DOHH2 (cell line): ENCODE measurements around the gene NAT9.

Source experiments
- H3F3A ChIP-seq: fragments of 200-600 bp; sonication (generic), shearing (Covaris generic); 2 replicates; pipeline ENCODE4 v1.6.0; 2016; ENCODE audit warnings: antibody characterized with exemption, mild to moderate bottlenecking; ENCODE audit not compliant: control insufficient read depth, insufficient read depth
- H3K27ac ChIP-seq: fragments of 200-600 bp; sonication (generic); 2 replicates; pipeline ENCODE4 v1.5.1; 2014; ENCODE audit warnings: low read depth, mild to moderate bottlenecking, low read length, moderate library complexity
- H3K27me3 ChIP-seq: fragments of 200-600 bp; sonication (generic); 2 replicates; pipeline ENCODE4 v1.6.1; 2014; ENCODE audit warnings: mild to moderate bottlenecking, low read length, mixed read lengths; ENCODE audit not compliant: control insufficient read depth
- H3K36me3 ChIP-seq: fragments of 200-600 bp; sonication (generic); 2 replicates; pipeline ENCODE4 v1.6.1; 2014; ENCODE audit warnings: mild to moderate bottlenecking, low read length, moderate library complexity, mixed read lengths; ENCODE audit not compliant: control insufficient read depth
- H3K4me1 ChIP-seq: fragments of 200-600 bp; sonication (generic); 2 replicates; pipeline ENCODE4 v1.6.1; 2014; ENCODE audit warnings: mild to moderate bottlenecking, low read length, mixed read lengths; ENCODE audit not compliant: control insufficient read depth
- H3K4me2 ChIP-seq: fragments of 200-600 bp; sonication (generic); 2 replicates; pipeline ENCODE4 v1.6.0; 2014; ENCODE audit warnings: mild to moderate bottlenecking, low read length, moderate library complexity
- H3K4me3 ChIP-seq: fragments of 200-600 bp; sonication (generic); 2 replicates; pipeline ENCODE4 v1.5.1; 2014; ENCODE audit warnings: mild to moderate bottlenecking, low read length, mixed read lengths
- H3K79me2 ChIP-seq: fragments of 200-600 bp; sonication (generic); 2 replicates; pipeline ENCODE4 v1.6.1; 2014; ENCODE audit warnings: mild to moderate bottlenecking, low read length, mixed read lengths; ENCODE audit not compliant: control insufficient read depth
- H3K9me2 ChIP-seq: fragments of 200-600 bp; sonication (generic); replicated peaks from 2 replicates; pipeline ENCODE4 v1.6.1; 2014; ENCODE audit warnings: mild to moderate bottlenecking, low read length, mixed read lengths; ENCODE audit not compliant: control insufficient read depth
- H3K9me3 ChIP-seq: fragments of 200-600 bp; sonication (generic); 2 replicates; pipeline ENCODE4 v1.6.1; 2014; ENCODE audit warnings: antibody characterized with exemption, low read length, mixed read lengths; ENCODE audit not compliant: control insufficient read depth, insufficient read depth
- H4K20me1 ChIP-seq: fragments of 200-600 bp; sonication (generic); 2 replicates; pipeline ENCODE4 v1.6.0; 2014; ENCODE audit warnings: low read depth, mild to moderate bottlenecking, antibody characterized with exemption, low read length, moderate library complexity; ENCODE audit not compliant: control insufficient read depth, insufficient read depth
- EZH2phosphoT487 ChIP-seq: fragments of 200-600 bp; sonication (generic); IDR thresholded peaks from 2 replicates; pipeline ENCODE4 v1.6.1; 2017; ENCODE audit warnings: borderline replicate concordance, mild to moderate bottlenecking, antibody characterized with exemption, low read length, moderate library complexity, mixed read lengths
- TF ChIP-seq, protein P1 (sequence below): fragments of 200-600 bp; sonication (generic); IDR thresholded peaks from one replicate; pipeline ENCODE4 v1.5.1; 2014; ENCODE audit warnings: antibody characterized with exemption, mild to moderate bottlenecking, low read depth, low read length; ENCODE audit not compliant: poor library complexity, severe bottlenecking

Gene NAT9

DNA sequence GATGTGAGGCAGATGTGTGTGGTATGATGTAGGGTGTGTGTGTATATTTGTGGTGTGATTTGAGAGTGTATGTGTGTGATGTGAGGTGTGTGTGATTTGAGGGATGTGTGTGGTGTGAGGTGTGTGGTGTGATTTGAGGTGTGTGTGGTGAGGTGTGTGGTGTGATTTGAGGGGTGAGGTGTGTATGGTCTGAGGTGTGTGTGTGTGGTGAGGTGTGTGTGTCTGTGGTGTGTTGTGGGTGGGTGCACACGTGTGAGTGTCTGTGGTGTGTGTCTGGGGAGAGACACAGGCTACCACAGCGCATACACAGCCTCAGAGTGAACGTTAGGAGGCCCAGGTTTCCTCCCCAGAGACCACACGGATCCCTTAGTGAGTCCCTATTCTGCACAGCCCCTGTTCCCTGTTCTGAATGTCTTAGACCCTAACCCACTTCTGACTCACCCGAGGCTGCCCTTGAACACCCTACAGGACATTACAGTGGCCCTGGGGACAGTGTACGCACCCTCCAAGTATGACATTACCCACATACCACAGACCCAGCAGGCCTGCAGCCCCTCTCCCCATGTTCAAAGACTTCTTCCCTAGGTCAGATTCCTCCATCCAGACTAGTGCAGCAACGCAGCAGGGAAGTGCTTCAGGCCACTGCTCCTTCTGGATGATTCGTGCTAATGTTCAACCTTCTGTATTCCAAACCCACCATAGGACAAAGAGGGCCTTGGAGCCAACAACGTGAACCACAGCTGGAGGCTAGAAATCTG is 42.6 kb downstream of the NAT9 start:
- Histone ChIP-seq H3K4me2 (no peak overlapping the region), H3K9me3 (peaks cover 11% of the 10 kb centered on the region; the same call in 1 of the 2 replicates), H3K27ac (no peak overlapping the region), H3K36me3 (no peaks in the 10 kb centered on the region), H3F3A (peaks cover 6% of the 10 kb centered on the region), H3K27me3 (0 out of 2 replicates have a peak, but pooled peaks cover 6% of the 10 kb centered on the region), H3K79me2 (no peaks in the 10 kb centered on the region), H3K9me2 (no peaks in the 10 kb centered on the region), H4K20me1 (no peaks in the 10 kb centered on the region), H3K4me1 (peaks cover 30% of the 10 kb centered on the region), H3K4me3 (no peak overlapping the region)
- no peak for TF ChIP-seq EZH2phosphoT487
- TF ChIP-seq, protein P1, sequence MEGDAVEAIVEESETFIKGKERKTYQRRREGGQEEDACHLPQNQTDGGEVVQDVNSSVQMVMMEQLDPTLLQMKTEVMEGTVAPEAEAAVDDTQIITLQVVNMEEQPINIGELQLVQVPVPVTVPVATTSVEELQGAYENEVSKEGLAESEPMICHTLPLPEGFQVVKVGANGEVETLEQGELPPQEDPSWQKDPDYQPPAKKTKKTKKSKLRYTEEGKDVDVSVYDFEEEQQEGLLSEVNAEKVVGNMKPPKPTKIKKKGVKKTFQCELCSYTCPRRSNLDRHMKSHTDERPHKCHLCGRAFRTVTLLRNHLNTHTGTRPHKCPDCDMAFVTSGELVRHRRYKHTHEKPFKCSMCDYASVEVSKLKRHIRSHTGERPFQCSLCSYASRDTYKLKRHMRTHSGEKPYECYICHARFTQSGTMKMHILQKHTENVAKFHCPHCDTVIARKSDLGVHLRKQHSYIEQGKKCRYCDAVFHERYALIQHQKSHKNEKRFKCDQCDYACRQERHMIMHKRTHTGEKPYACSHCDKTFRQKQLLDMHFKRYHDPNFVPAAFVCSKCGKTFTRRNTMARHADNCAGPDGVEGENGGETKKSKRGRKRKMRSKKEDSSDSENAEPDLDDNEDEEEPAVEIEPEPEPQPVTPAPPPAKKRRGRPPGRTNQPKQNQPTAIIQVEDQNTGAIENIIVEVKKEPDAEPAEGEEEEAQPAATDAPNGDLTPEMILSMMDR: no peak

DNA sequence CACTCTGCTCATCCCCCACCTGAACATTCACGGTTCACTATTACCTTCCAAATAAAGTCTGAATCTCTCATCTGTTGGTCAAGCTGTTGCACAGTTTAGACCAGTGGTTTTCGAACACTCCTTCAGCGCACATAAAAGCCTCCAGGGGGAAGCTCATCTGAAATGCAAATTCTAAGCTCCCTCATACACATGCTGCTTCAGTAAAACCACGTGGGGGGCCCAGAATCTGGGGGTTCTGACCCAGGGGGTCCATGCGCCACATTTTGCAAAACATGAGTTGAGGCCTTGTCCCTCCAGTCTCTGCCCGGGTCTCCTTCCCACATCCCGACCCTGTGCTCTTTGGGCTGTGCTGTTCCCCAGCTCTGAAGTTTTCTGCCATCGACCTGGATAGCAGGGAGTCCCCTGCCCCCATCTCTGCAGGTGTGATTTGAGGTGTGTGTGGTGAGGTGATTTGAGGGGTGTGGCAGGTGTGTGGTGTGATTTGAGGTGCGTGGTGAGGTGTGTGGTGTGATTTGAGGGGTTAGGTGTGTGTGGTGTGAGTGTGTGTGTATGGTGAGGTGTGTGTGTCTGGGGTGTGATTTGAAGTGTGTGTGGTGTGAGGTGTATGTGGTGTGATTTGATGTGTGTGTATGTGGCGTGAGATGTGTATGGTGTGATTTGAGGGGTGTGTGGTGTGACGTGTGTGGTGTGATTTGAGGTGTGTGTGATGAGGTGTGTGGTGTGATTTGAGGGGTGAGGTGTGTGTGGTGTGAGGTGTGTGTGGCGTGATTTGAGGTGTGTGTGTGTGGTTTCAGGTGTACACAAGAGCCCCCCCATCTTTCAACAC is 43.9 kb downstream of the NAT9 start:
- peaks cover 17% of the 10 kb centered on the region for H3K4me1 ChIP-seq
- H4K20me1 ChIP-seq: no peaks in the 10 kb centered on the region
- H3K4me2 ChIP-seq: no peak overlapping the region
- 0 out of 2 replicates have a peak, but pooled peaks cover 6% of the 10 kb centered on the region for H3K27me3 ChIP-seq
- TF ChIP-seq EZH2phosphoT487: no peak
- TF ChIP-seq, protein P1: no peak
- H3F3A ChIP-seq: peaks cover 9% of the 10 kb centered on the region
- H3K36me3 ChIP-seq: no peaks in the 10 kb centered on the region
- H3K79me2 ChIP-seq: no peaks in the 10 kb centered on the region
- H3K9me3 ChIP-seq: peaks cover 14% of the 10 kb centered on the region; the same call in 1 of the 2 replicates
- no peak overlapping the region for H3K4me3 ChIP-seq
- H3K9me2 ChIP-seq: no peaks in the 10 kb centered on the region
- no peak overlapping the region for H3K27ac ChIP-seq

DNA sequence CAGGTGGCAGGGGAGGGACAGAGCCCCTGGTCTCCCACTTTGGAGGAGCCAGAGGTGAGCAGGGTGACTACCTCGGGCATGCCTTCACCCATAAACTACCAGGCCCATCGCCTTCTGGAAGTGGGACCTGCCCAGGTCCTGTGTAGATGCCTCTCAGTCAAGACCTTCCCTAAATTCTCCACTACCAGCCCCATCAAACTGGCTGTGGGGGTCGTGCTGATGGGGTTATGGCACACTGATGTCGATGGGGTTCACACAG is 44.9 kb downstream of the NAT9 start:
- Histone ChIP-seq H3K27me3 (0 out of 2 replicates have a peak, but pooled peaks cover 6% of the 10 kb centered on the region), H3K4me3 (no peak overlapping the region), H3K4me2 (no peak overlapping the region), H3K9me3 (peaks cover 14% of the 10 kb centered on the region; the same call in 1 of the 2 replicates), H3K79me2 (no peaks in the 10 kb centered on the region), H3F3A (peaks cover 9% of the 10 kb centered on the region), H3K4me1 (peaks cover 8% of the 10 kb centered on the region), H4K20me1 (no peaks in the 10 kb centered on the region), H3K9me2 (no peaks in the 10 kb centered on the region), H3K36me3 (no peaks in the 10 kb centered on the region), H3K27ac (no peak overlapping the region)
- TF ChIP-seq EZH2phosphoT487: no peak
- TF ChIP-seq, protein P1: no peak
